B cell (primary cell): Measurements from ENCODE around the gene DRAM2. TPM values are rescaled to one million over a fixed set of nuclear protein-coding genes. Genes with fewer than 3 reads are reported as not detected.
"Not testable (repeated sequence)": the region's sequence is repeated elsewhere in the genome, so short reads cannot be mapped to it uniquely, and the experiment has no call there.

Source experiments
- ATAC-seq: fragments of 200-7000 bp; cut with Tn5 transposase; one replicate; pipeline ENCODE4 v1.10.0; 2021; ENCODE audit warnings: low read depth, mild to moderate bottlenecking, moderate number of reproducible peaks, moderate library complexity
- CTCF ChIA-PET: fragments of 350-600 bp; sonication (Branson Sonifier 250); formaldehyde crosslinking; loops from one replicate; lab custom pipeline; 2021; ENCODE audit warnings: antibody characterized with exemption, inconsistent platforms; lab: Charles Lee
- POLR2A ChIA-PET: fragments of 350-600 bp; sonication (Branson Sonifier 250); formaldehyde crosslinking; loops from one replicate; lab custom pipeline; 2021; ENCODE audit warnings: antibody characterized with exemption; lab: Charles Lee
- DNase-seq: peaks from one replicate; pipeline ENCODE4 v3.0.0; 2013
- H2AFZ ChIP-seq: 2 replicates; pipeline ENCODE4 v1.6.1; 2012; ENCODE audit warnings: mild to moderate bottlenecking, low read depth, low read length; ENCODE audit not compliant: insufficient read depth, poor library complexity, severe bottlenecking
- H3K27ac ChIP-seq, 2 donors: 1 replicate in 1 of 2; 2 replicates in 1 of 2; pipeline ENCODE4 v1.5.1; 2012 to 2013; ENCODE audit warnings: low read length in 2 of 2, mild to moderate bottlenecking in 2 of 2, moderate library complexity in 1 of 2
- H3K27me3 ChIP-seq, 4 experiments: fragments of 200-600 bp in 1 of 4; sonication (generic) in 1 of 4; replicated peaks in 1 of 4; 1 replicate in 2 of 4; 2 replicates in 2 of 4; pipeline versions ENCODE4 v1.6.1 to v1.7.0; 2013 to 2016; ENCODE audit warnings: low read length in 3 of 4, mild to moderate bottlenecking in 2 of 4, mixed read lengths in 1 of 4, moderate library complexity in 1 of 4; ENCODE audit not compliant: insufficient read depth in 4 of 4, control insufficient read depth in 3 of 4; ENCODE audit errors: control extremely low read depth in 1 of 4
- H3K36me3 ChIP-seq, 2 experiments: replicated peaks in 1 of 2; 1 replicate in 1 of 2; 2 replicates in 1 of 2; pipeline versions ENCODE4 v1.6.1 to v1.7.1; 2013; ENCODE audit warnings: low read length in 1 of 2; ENCODE audit not compliant: insufficient read depth in 2 of 2, control insufficient read depth in 1 of 2; ENCODE audit errors: control extremely low read depth in 1 of 2, extremely low read depth in 1 of 2
- H3K4me1 ChIP-seq, 2 donors: fragments of 200-600 bp in 1 of 2; sonication (generic) in 1 of 2; 1 replicate in 1 of 2; 2 replicates in 1 of 2; pipeline versions ENCODE4 v1.5.1 to v1.6.1; 2013 to 2017; ENCODE audit warnings: low read length in 2 of 2; ENCODE audit not compliant: control insufficient read depth in 2 of 2, insufficient read depth in 2 of 2
- H3K4me2 ChIP-seq: replicated peaks from 2 replicates; pipeline ENCODE3; 2012; ENCODE audit warnings: mild to moderate bottlenecking, low read depth, low read length; ENCODE audit not compliant: poor library complexity, severe bottlenecking
- H3K4me3 ChIP-seq, 5 experiments: fragments of 200-600 bp in 1 of 5; sonication (generic) in 1 of 5; 1 replicate in 3 of 5; 2 replicates in 2 of 5; pipeline versions ENCODE4 v1.5.1 to v1.7.0; 2011 to 2016; ENCODE audit warnings: low read length in 4 of 5, mild to moderate bottlenecking in 4 of 5, low read depth in 2 of 5, control low read depth in 1 of 5, moderate library complexity in 1 of 5; ENCODE audit not compliant: insufficient read depth in 1 of 5; ENCODE audit errors: control extremely low read depth in 1 of 5, extremely low read depth in 1 of 5
- H3K79me2 ChIP-seq: fragments of 200-600 bp; sonication (generic); one replicate; pipeline ENCODE4 v1.6.0; 2016; ENCODE audit warnings: low read length; ENCODE audit not compliant: control insufficient read depth, insufficient read depth
- H3K9ac ChIP-seq: fragments of 200-600 bp; sonication (generic); 2 replicates; pipeline ENCODE4 v1.6.1; 2017; ENCODE audit warnings: mild to moderate bottlenecking, low read length, moderate library complexity
- H3K9me3 ChIP-seq, 3 donors: one replicate each; pipeline versions ENCODE4 v1.6.1 to v1.7.1; 2013; ENCODE audit warnings: low read length in 2 of 3; ENCODE audit not compliant: control insufficient read depth in 2 of 3, insufficient read depth in 1 of 3; ENCODE audit errors: control extremely low read depth in 1 of 3
- H4K20me1 ChIP-seq: 2 replicates; pipeline ENCODE4 v1.6.0; 2012; ENCODE audit warnings: mild to moderate bottlenecking, low read length; ENCODE audit not compliant: insufficient read depth, control insufficient read depth, poor library complexity, severe bottlenecking
- H3K27ac Mint-ChIP-seq: one replicate; pipeline ENCODE4 v1.8.0; 2021; ENCODE audit warnings: mixed read lengths
- H3K27me3 Mint-ChIP-seq: one replicate; pipeline ENCODE4 v1.8.0; 2021; ENCODE audit warnings: mixed read lengths
- H3K4me1 Mint-ChIP-seq: one replicate; pipeline ENCODE4 v1.8.0; 2021; ENCODE audit warnings: mixed read lengths
- H3K4me3 Mint-ChIP-seq: one replicate; pipeline ENCODE4 v1.8.0; 2021; ENCODE audit warnings: mixed read lengths
- H3K9me3 Mint-ChIP-seq: one replicate; pipeline ENCODE4 v1.8.0; 2022; ENCODE audit warnings: mixed read lengths; ENCODE audit not compliant: insufficient read depth
- WGBS: methylation state at CpG from one replicate; pipeline ENCODE4 v1.1.5; 2013; ENCODE audit warnings: missing lambda C conversion rate; ENCODE audit not compliant: insufficient coverage; 5-methylcytosine and 5-hydroxymethylcytosine counted together
- intact Hi-C: fragments of 100-400 bp; cut with micrococcal nuclease; formaldehyde crosslinking; loops from one replicate; pipeline ENCODE4 v1.10.0; 2022
- polyA plus RNA-seq: library from polyadenylated mRNA; depleted of rRNA; stranded (reverse); fragments of >200 nt; gene quantifications from 2 replicates; pipeline ENCODE4 v1.2.3, GENCODE V29; 2012
- small RNA-seq: library from RNA; depleted of rRNA; stranded (forward); fragments of <200 nt; gene quantifications from one replicate; pipeline ENCODE3, GENCODE V24; 2012; ENCODE audit warnings: low replicate concordance, low read depth; ENCODE audit not compliant: insufficient read length
- total RNA-seq, 2 donors: library from RNA; stranded (reverse); fragments of 120-200 nt in 1 of 2; gene quantifications; 1 replicate in 1 of 2; 2 replicates in 1 of 2; pipeline versions ENCODE4 v1.2.3 to v1.2.4, GENCODE V29; 2013 to 2022

The DRAM2 gene
- total and polyA plus RNA-seq, 2 donors (not counting 1 experiment from before 2014, with no cell fraction given) = 102 to 195 TPM

- H3K27me3 Mint-ChIP-seq, H3K9me3 Mint-ChIP-seq, H4K20me1 ChIP-seq, H3K4me2 ChIP-seq, H3K27ac Mint-ChIP-seq, CTCF ChIA-PET, H3K79me2 ChIP-seq, H3K27me3 ChIP-seq, H3K4me1 Mint-ChIP-seq, H3K27ac ChIP-seq, POLR2A ChIA-PET, intact Hi-C loops, ATAC-seq, H2AFZ ChIP-seq, H3K4me3 Mint-ChIP-seq, H3K36me3 ChIP-seq, H3K9ac ChIP-seq, H3K4me1 ChIP-seq, DNase-seq, H3K4me3 ChIP-seq: not testable (repeated sequence)
- no CpG with 5 or more reads among the region's 4 CpGs for WGBS
- H3K9me3 ChIP-seq = peaks cover 0 to 12% (median 3%) of the 10 kb centered on the region in 3 donors
These were observed 62.6 kb downstream of the DRAM2 start for GRCh38 chr1:111077312-111077711.

Small RNAs within 50 kb of the gene (small RNA-seq; reads per million reads assigned to genes)
- not detected for gene AL355816.1

Other genes starting within 250 kb of the DRAM2 start
- 22.6 and 26.5 TPM in 2 replicates for gene LRIF1, start 176.2 kb downstream of the DRAM2 start, total RNA-seq
- 5.3 and 5.7 TPM in 2 replicates for gene LRIF1, start 176.2 kb downstream of the DRAM2 start, polyA plus RNA-seq
- gene CEPT1, start 130 bp upstream of the DRAM2 start, total RNA-seq = 83.5 and 86.5 TPM in 2 replicates
- 47.1 and 86.2 TPM in 2 replicates for gene CEPT1, start 130 bp upstream of the DRAM2 start, polyA plus RNA-seq
- 102 and 111 TPM in 2 replicates for gene DENND2D, start 60.6 kb upstream of the DRAM2 start, total RNA-seq
- gene DENND2D, start 60.6 kb upstream of the DRAM2 start, polyA plus RNA-seq = 40.1 and 48.0 TPM in 2 replicates
- 6.8 and 9.2 TPM in 2 replicates for gene CHI3L2, start 87.6 kb upstream of the DRAM2 start, total RNA-seq
- gene CHI3L2, start 87.6 kb upstream of the DRAM2 start, polyA plus RNA-seq = 30.3 and 31.5 TPM in 2 replicates
- gene CHIA, start 150.8 kb upstream of the DRAM2 start, total RNA-seq = not detected in 2 replicates
- not detected in 2 replicates for gene CHIA, start 150.8 kb upstream of the DRAM2 start, polyA plus RNA-seq